OCI-LY7 (cell line): ENCODE measurements around the gene PITX3.

Experiments
- CTCF ChIP-seq: fragments of 200-600 bp; sonication (generic); conservative IDR thresholded peaks from 2 replicates; pipeline ENCODE4 v1.5.1; 2014; ENCODE audit warnings: mild to moderate bottlenecking, antibody characterized with exemption, low read length, moderate library complexity, mixed read lengths
- EZH2phosphoT487 ChIP-seq: fragments of 200-600 bp; sonication (generic); IDR thresholded peaks from 2 replicates; pipeline ENCODE4 v1.6.1; 2018; ENCODE audit warnings: low read depth, borderline replicate concordance, mild to moderate bottlenecking, mixed run types, antibody characterized with exemption, low read length, moderate library complexity, mixed read lengths

GRCh38 chr10:102237711-102238252 lies 3.5 kb downstream of the PITX3 start:
- TF ChIP-seq CTCF (no peak), EZH2phosphoT487 (no peak)
